ENCODE data around the gene SMARCA2. TPM values are rescaled to one million over a fixed set of nuclear protein-coding genes. Genes with fewer than 3 reads are reported as not detected.

SMARCA2 gene
- polyA plus RNA-seq, 1 donor from 2014 or later: 150 TPM

DNA sequence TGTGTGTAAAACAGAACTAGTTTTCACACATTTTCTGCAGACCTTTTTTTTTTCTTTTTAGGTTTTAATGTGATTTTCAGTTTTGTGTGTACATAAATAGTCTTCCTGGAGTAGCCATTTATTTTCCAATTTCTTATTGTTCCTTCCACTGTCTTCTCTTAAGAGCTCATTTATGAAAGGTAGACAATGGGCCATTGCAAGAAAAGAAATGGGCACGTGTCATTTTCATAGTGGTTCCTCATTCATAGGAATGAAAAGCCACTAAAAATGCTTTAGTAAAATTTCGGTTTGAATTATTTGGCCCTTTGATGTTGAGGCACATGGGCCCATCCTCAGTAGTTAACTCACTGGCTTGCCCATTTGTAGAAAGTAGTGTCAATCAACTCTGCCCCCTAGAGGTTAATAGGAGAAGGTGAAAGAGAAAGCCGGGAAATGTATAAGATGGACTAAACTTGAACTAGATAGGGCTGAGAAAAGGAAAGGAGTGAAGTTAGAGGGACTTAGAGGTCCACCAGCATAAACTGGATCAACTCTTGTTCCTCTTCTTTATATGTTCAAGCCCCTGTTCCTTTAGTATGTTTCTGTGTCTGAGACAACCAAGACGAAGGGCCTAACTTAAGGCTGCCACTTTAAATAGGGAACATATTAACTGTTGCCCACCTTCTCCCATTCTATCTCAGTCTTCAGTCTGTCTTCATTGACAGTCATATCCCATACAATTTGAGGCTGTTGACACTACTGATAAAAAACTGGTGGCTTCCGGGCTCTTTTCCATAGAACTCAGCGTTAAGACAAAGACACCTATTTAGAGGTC, 72.6 kb downstream of the SMARCA2 start:
- no peak overlapping the region for H3K4me2 ChIP-seq (ENCODE audit: low read length)
- H3K27me3 ChIP-seq (ENCODE audit: insufficient read depth, low read depth, low read length): no peaks in the 10 kb centered on the region
- no peak overlapping the region for H2AFZ ChIP-seq (ENCODE audit: low read depth, low read length)
- H3K79me2 ChIP-seq (replicated peaks; ENCODE audit: insufficient read depth, low read length): no peaks in the 10 kb centered on the region
- no peak overlapping the region for H3K9ac ChIP-seq (ENCODE audit: low read length)
- no peaks in the 10 kb centered on the region for H4K20me1 ChIP-seq (ENCODE audit: insufficient read depth)
- H3K9me2 ChIP-seq (ENCODE audit: insufficient read depth, low read length): no peaks in the 10 kb centered on the region
- no peak overlapping the region for H3K4me3 ChIP-seq (ENCODE audit: low read length)
- no peaks in the 10 kb centered on the region for H3F3A ChIP-seq (ENCODE audit: insufficient read depth, low read length, poor library complexity, severe bottlenecking)
- no peaks in the 10 kb centered on the region for H3K9me3 ChIP-seq (ENCODE audit: low read length)
- peaks cover 12% of the 10 kb centered on the region for H3K36me3 ChIP-seq (ENCODE audit: insufficient read depth, low read length)
- no peak overlapping the region for H3K27ac ChIP-seq (ENCODE audit: low read length)
- TF ChIP-seq TAF1 (IDR thresholded peaks at IDR 0.05; ENCODE audit: low read depth) (no peak), CTCF (IDR thresholded peaks at IDR 0.05; ENCODE audit: poor library complexity, severe bottlenecking) (no peak), MXI1 (conservative IDR thresholded peaks at IDR 0.05; ENCODE audit: poor library complexity, severe bottlenecking) (no peak), POLR2AphosphoS5 (IDR thresholded peaks at IDR 0.05) (no peak), RAD21 (conservative IDR thresholded peaks at IDR 0.05) (no peak), EP300 (conservative IDR thresholded peaks at IDR 0.05; ENCODE audit: poor library complexity, severe bottlenecking) (no peak), EZH2 (IDR thresholded peaks at IDR 0.05; ENCODE audit: borderline replicate concordance, insufficient read depth, low read length, poor library complexity, severe bottlenecking) (no peak), SMC3 (conservative IDR thresholded peaks at IDR 0.05; ENCODE audit: poor library complexity) (no peak), REST (IDR thresholded peaks at IDR 0.05; ENCODE audit: borderline replicate concordance) (no peak)

GRCh38 chr9:2093920-2094597, 78.9 kb downstream of the SMARCA2 start:
- no peaks in the 10 kb centered on the region for H3K9me3 ChIP-seq (ENCODE audit: low read length)
- no peak overlapping the region for H3K27ac ChIP-seq (ENCODE audit: low read length)

More at GRCh38 chr9:2093920-2094597, 78.9 kb downstream of the SMARCA2 start:
- Histone ChIP-seq H3K9ac (ENCODE audit: low read length) (no peak overlapping the region), H3K4me3 (ENCODE audit: low read length) (no peak overlapping the region), H3K79me2 (replicated peaks; ENCODE audit: insufficient read depth, low read length) (no peaks in the 10 kb centered on the region), H4K20me1 (ENCODE audit: insufficient read depth) (no peaks in the 10 kb centered on the region), H3K36me3 (ENCODE audit: insufficient read depth, low read length) (peaks cover 4% of the 10 kb centered on the region), H3K27me3 (ENCODE audit: insufficient read depth, low read depth, low read length) (no peaks in the 10 kb centered on the region), H2AFZ (ENCODE audit: low read depth, low read length) (no peak overlapping the region), H3K9me2 (ENCODE audit: insufficient read depth, low read length) (no peaks in the 10 kb centered on the region), H3K4me2 (ENCODE audit: low read length) (no peak overlapping the region), H3F3A (ENCODE audit: insufficient read depth, low read length, poor library complexity, severe bottlenecking) (no peaks in the 10 kb centered on the region)
- TF ChIP-seq MXI1 (conservative IDR thresholded peaks at IDR 0.05; ENCODE audit: poor library complexity, severe bottlenecking) (no peak), CTCF (IDR thresholded peaks at IDR 0.05; ENCODE audit: poor library complexity, severe bottlenecking) (no peak), POLR2AphosphoS5 (IDR thresholded peaks at IDR 0.05) (no peak), TAF1 (IDR thresholded peaks at IDR 0.05; ENCODE audit: low read depth) (no peak), EZH2 (IDR thresholded peaks at IDR 0.05; ENCODE audit: borderline replicate concordance, insufficient read depth, low read length, poor library complexity, severe bottlenecking) (no peak), REST (IDR thresholded peaks at IDR 0.05; ENCODE audit: borderline replicate concordance) (no peak), SMC3 (conservative IDR thresholded peaks at IDR 0.05; ENCODE audit: poor library complexity) (no peak), EP300 (conservative IDR thresholded peaks at IDR 0.05; ENCODE audit: poor library complexity, severe bottlenecking) (no peak), RAD21 (conservative IDR thresholded peaks at IDR 0.05) (no peak)
